HG03280 (cell line): ENCODE measurements around the gene ATP4A.

Experiments
- ATAC-seq: cut with Tn5 transposase; IDR thresholded peaks from one replicate; pipeline ENCODE4 v1.9.1; 2021; ENCODE audit warnings: mild to moderate bottlenecking, moderate library complexity; ENCODE audit not compliant: unreplicated experiment

ATP4A gene

DNA sequence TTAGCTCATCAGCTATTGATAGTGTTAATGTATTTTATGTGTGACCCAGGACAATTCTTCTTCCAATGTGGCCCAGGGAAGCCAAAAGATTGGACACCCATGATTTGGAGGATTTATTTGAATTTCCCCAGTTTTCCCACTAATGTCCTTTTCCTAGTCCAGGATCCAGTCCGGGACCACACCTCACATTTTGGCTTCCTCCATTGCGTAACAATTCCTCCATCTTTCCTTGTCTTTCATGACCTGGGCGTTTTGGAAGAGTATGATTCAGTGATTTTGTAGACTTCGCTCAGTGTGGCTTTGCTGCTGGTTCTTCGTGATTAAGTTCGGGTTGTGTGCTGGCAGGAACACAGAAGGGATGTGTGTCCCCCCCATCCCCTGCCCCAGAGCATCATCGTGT, 3.3 kb upstream of the ATP4A start:
- ATAC-seq: no peak

DNA sequence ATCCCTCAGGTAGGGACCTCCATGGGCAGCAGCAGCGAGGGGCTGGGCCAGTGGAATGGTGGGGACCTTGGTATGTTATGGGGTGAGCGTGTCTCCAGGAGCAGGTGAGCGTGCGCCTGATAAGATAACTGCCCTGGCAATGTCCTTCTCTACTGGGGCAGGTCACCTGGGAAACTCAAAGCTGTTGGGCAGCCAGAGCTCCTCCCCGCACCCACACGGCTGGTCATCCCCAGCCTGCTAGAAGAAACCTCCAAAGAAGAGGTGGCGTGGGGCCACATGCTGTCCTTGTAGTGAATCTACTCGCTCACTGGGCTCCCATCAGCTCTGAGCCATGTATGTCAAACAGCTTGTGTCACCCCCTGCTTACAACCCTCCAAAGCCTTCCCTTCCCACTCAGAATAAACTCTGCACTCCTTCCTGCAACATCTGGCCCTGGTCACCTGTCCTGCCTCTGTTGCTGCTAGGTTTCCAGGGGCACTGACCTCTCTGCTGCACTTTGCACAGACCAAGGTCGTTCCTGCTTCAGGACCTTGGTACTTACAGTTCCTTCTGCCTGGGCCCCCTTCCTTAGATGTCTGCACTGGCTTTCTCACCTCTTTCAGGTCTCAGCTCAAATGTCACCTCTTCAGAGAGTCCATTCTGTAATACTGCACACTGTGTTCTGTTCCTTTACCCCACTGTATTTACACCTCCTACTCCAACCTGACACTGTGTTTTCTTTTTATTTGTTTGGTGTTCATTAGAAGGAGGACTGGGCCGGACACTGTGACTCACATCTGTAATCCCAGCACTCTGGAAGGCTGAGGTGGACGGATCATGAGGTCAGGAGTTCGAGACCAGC, 1.8 kb upstream of the ATP4A start:
- ATAC-seq: no peak

DNA sequence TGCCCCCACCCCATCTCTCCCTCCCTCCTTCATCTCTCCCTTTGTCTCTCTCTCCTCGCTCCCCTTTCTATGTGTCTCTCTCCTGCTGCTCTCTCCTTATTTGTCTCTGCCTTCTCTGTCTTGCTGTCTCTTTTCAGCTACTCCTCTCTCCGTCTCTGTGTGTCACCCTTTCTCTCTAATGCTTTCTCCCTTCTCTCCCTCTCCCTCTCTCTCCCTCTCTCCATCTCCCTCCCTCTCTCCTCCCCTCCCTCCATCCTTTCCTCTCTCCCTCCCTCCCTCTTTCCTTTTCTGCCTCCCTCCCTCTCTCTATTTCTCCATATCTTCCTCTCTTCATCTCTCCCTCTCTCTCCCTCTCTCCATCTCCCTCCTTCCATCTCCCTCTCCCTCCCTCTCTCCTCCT, 682 bp downstream of the ATP4A start:
- no peak for ATAC-seq

DNA sequence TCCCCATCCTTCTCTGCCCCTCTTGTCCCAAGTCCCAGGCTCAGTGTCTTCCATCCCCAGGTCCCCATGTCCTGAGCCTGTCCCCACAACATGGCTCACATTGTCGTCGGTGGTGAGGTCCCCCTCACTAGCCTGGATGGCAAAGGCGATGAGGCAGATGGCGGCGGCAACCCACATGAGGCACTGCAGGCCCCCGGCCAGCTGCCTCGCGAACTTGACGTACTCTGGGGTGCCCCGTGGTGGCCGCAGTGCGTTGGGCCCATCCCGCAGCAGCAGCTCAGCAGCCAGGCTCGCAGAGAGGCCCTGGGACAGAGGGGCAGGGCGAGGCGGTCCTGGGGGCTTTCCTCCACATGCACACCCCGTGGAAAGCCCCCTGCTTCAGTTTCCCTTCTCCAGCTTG, 1.1 kb downstream of the ATP4A start:
- no peak for ATAC-seq

DNA sequence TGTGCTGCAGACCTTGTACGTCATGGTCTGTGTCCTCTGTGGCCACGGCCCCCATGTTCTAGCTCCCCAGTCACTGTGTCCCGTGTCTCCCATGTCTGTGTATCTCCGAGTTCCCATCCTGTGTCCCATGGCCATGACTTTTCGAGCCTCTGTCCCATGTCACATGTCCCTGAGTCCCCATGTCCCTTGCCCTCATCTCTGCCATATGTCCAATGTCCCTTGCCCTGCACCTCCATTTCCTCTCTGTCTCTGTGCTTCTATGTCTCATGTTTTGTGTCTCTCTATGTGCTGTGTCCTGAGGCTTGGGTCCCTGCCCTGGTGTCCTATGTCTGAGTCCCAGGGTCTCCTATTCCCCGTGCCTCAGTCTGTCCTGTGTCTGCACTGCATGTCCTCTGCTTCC, 2.0 kb downstream of the ATP4A start:
- ATAC-seq: no peak

DNA sequence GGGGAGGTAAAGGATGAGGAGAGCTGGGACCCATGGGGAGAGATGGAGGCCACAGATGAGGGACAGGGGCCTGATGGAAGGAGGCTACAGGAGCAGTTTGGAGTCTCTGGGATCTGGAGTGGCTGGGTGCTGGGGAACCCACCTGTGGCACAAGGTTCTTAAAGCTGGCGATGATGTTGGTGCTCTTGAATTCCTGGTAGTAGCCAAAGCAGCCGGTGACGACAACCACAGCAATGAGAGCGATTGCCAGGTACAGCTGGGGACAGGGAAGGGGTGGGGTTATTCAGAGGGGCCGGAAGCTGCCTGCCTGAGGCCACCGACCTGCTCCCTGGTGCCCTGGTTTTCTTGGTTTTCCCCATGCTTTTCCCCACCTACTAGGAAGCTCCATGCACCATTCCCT, 2.8 kb downstream of the ATP4A start:
- no peak for ATAC-seq

DNA sequence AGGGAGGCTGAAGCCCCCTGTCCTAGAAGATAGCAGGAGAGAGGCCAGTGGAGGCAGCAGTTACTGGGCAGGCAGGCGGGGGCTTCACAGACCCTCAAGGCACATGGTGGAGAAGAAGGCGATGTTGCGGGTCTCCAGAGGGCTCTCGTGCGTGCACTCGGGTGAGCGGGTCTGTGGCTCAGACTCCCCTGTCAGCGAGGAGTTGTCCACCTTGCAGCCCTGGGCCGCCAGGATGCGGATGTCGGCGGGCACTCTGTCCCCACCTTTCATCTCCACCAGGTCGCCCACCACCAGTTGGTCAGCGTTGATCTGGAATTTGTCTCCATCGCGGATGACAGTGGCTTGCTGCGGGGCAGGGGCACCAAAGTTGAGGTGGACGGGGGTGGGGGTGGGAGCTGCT, 3.2 kb downstream of the ATP4A start:
- no peak for ATAC-seq

DNA sequence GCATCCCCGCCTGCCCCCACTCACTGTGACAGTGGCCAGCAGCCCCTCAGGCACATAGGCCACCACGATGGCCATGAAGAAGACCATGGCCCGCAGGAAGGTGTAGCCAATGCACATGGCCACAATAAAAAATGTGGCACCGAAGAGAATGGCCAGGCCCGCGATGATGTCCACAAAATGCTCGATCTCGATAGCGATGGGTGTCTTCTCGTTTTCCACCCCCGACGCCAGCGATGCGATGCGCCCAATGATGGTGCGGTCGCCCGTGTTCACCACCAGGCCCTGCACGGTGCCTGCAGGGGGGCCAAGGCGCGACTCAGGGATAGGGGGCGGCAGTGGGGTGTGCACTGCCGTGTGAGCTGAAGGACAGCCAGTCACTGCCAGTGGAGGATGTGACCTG, 3.7 kb downstream of the ATP4A start:
- ATAC-seq: no peak

DNA sequence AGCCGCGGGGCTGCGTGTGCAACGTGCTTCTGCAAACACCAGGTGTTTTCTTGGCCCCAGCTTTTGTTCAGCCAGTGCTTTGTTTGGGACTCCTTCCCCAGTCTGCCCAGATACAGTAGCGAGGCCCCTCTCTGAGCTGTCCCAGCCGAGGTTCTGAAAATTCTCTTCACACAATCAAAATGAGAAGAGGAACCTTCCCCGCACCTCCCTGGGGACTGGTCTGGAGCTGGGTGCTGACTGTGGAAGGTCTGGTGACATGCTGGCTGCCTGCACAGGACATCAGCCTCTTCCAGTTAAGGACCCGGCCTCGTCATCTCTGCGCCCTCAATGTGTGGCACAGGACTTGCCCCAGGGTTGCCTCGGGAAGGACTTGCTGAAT, 4.2 kb downstream of the ATP4A start:
- no peak for ATAC-seq

DNA sequence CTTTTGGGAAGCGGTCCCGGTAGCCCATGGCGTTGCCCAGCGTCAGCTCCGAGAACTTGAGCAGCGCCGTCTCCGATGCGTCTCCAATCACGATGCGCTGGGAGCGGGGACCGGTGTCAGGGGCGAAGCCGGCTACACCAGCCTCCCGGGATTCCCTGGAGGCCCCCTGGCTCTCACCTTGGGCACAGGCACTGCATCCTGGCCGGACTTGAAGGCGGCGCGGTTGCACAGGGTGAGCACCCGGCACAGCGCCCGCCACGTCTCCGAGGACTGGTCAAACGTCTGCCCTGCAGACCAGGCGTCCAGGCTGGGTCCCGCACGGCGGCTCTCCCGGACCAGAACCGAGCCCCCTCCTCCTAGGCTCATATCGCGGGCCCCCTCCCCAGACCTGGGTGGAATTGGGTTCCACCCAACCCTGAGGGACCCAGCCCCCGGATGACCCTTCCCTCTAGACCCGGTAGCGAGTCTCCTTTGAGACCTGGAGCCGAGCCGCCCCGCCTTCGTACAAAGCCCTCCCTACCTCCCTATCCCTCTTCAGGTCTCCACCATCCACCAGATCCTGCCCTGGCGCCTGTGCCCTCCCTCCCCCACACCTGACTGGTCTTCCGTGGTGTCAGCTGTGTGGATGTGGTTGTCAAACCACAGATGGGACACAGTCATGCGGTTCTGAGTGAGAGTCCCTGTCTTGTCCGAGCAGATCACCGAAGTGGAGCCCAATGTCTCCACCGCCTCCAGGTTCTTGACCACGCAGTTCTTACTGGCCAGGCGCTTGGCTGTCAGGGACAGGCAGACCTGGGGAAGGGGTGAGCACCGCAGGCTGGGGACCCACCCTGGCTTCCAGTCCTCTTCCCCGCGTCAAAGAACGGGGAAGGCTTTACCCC, 4.8 kb downstream of the ATP4A start:
- no peak for ATAC-seq

DNA sequence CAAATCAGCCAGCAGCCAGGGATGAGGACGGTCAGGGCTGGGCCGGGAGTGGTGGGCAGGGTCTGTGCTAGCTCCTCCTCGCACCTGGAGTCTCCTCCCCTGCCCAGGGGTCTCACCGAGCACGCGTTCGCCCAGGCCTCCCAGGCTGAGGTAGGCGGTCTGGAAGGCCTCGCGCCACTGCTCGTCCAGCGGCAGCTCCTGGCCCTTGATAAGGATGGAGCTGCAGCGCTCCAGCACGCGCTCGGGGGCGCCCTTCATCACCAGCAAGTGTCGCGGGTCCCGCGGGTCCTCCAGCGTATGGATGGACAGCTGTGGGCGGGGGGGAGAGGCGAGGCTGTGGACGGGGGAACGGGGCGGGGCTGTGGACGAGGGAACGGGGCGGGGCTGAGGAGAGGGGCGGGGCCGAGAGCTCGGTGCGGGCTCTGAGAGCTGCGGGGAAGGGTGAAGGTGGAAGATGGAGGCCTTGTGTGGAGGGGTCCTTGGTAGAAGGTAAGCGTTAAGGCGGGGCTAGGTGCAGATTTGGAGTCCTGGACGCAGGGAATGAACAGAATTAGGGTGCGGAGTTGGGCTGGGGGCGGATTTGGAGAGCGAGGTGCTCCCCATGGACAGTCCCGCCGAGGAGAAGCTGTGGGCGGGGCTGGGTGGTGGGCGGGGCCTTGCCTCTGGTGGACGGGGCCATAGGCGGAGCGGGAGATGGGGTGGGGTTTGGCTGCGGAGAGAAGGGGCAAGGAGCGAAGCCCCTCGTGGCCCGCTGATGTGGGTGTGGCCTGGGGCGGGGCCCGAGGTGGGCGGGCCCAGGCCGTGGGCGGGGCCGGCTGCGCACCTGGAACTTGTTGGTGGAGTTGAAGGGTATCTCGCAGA, 5.7 kb downstream of the ATP4A start:
- ATAC-seq: no peak

DNA sequence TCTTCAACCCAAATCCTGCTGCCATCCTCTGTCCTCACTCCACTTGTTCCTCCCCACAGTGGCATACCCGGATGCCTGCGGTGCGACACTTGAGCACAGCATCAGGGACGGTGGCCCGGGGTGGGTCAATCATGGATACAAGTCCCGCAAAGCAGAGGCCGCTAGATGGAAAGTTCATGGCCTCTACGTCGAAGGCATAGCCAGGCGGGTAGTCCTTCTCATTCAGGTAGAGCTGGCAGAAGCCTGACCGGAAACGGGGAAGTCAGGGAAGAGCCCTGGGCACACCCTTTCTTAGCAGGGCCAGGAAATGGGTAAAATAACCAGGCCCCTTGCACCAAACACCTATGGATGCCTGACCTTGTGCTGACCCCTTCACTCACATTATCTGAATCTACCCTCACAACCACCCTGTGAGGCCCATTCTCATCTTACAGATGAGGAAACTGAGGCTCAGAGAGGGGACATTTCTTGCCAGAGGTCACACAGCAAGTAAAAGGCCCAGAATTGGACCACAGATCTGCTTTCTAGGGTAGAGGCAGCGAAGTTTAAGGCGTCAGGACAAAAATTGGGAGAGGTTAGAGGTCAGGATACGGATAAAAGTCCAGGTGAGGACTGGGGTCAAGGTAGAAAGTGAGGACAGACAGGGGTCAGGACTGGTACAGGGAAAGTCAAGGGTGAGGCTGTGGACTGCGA, 6.5 kb downstream of the ATP4A start:
- no peak for ATAC-seq

DNA sequence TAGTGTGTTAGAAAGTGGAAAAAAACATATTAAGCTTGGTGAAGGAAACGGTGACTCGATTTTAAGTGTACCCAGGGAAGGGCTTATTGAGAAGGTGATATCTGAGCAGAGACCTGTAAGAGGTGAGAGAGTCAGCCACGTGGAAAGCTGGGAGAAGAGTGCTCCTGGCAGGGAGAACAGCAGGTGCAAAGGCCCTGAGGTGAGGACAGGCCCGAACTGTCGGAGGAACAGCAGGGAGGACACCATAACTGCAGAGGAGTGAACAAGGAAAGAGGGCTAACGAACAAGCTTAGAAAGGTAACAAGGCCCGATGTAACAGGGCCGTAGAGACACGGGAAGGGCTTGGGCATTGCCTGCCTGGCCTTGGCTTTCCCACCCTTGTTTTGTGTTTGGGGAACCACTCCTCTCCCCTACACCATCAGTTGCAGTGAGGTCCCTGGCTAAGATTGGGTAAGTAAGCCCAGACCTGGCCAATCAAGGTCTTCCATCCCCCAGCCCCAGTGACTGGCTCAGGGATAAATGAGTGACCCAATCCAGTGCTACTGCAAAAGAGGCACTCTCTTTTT, 7.3 kb downstream of the ATP4A start:
- no peak for ATAC-seq

DNA sequence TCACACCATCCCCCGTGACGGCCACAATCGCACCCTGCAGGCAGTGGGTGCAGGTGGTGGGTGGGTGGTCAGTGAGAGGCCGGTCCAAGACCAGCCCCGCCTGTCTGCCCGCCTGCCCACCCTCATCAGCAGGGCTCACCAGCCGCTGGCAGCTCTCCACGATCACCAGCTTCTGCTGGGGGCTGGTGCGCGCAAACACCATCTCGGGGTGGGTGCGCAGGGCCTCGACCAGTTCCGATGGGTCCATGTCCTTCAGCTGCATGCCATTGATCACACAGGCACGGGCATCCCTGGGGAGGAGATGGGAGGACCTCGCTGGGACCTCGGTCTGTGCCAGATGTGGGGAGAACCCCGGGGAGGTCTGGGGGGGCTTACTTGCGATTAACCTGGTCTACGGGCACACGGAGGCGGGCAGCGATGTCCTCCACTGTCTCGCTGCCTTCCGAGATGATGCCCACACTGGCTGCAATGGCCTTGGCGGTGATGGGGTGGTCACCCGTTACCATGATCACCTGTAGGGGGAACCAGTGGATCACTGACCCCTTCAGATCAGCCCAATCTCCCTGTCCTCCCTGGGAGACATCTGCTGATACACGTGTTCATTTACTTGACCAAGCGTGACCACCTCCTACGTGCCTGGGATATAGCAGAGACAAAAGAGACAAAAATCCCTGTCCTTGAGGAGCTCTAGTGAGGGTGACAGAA, 8.0 kb downstream of the ATP4A start:
- ATAC-seq: no peak

DNA sequence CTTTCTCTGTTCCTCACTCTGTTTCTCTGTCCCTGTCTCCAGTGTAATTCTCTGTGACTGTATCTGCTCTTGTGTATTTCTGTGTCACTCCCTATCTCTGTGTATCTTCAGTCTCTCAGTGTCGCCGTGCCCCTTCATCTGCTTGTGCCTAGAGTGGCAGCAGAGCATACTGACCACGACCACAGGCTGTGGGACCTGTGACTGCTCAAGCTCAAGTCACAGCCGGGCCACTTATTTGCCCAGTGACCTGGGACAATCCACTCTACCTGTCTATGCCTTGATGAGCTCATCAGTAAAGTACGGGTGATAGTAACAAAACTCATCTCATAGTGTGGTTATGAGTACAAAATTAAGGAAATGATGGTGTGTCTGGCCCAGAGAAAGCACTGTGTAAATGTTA, 9.4 kb downstream of the ATP4A start:
- ATAC-seq: no peak

DNA sequence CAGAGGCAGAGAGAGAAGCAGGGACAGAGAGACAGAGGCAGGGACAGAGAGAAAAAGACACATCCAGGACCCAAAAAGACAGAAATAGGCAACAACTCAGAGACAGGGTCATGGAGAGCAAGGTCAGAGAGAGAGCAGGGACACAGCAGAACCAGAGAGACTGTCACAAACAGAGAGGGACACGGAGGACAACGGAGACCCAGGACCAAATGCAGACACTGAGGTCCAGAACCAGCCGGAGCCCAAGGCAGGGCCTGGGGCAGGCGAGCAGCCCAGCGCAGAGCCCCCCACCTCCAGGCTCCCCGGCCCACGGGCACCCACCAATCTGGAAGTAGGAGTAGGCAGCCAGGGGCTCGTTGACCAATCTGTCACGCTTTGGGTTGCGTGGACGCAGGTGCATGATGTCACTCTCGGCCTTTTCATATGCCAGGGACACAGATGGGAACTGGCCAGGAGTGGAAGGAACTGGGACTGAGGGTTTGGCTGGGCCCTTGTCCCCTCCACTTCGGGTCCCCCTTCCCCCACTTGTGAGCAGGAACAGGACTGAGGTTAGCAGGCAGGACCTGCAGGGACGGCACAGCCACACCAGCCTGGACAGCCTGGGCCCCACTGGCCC, 10.0 kb downstream of the ATP4A start:
- ATAC-seq: no peak

DNA sequence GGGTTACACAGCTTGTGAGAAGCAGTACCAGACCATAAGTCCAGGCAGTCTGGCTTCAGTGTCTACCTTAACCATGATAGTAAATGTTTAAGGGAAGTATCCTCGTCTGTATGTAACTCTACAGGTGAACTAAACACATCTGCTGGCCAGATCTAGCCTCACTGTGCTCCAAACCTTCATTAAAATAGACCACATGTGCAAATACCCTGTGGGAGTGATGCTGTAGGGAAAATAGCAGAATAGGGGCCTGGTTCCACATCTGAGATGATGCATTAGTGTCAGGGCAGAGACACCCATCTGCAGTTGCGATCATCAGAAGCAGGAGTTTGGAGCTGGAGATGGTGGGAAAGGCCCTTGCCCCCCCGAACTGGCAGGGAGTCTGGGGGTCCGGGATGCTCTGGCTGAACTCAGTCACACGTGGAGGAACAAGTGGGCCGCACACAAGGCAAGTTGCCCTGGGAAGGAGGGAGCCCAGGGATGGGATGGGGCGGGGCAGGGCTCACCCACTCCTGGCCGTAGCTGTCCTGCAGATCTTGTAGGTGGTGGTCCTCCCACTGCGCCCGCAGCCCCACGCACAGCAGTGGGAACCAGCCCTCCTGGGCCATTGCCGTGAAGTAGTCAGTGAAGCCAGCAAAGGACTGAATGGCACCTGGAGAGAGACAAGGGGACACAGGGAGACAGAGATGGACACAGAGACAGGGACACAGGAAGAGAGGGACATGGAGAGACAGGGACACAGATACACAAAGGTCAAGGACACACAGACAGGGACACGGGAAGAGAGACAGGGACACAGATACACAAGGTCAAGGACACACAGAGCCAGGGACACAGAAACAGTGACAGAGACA, 10.7 kb downstream of the ATP4A start:
- ATAC-seq: no peak

DNA sequence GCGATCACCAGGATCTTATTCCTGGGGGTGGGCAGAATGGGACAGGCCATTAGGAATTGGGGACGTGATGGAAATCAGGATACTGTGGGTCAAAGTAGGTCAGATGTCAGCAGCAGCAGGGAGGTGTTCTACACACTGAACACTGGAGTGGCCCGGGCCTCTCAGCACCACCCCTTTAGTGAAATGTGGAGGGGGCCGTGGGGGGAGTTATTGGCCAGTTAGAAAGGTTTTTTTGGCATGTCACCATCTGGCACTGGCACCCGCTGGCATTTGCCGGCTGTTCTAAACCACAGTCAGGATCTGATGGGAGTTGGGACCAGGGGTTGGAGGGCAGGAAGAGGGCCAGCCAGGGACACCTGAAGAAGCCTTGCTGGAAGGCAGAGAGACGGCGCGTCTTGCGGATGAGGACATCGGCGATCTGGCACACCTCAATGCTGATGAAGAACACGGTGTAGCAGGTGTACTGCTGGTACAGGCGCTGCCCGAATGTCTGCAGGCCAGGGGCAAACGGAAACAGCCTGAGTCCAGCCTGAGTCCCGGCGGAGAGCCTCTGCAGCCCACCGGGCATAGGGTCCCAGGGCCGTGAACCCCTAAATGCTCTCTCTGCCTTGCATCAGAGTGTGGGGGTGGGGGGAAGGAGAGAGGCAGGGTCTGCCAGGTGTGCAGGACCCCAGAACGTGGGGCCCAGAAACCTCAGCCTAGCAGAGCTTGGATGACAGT, 12.2 kb downstream of the ATP4A start:
- ATAC-seq: no peak
